Hematopoietic multipotent progenitor cell (in vitro differentiated cells): ENCODE data around the gene SGPL1. TPM values are rescaled to one million over a fixed set of nuclear protein-coding genes. Genes with fewer than 3 reads are reported as not detected.

Experiments
- DNase-seq, 3 donors: peaks; one replicate each; pipeline ENCODE4 v3.0.0-alpha.2; 2011 to 2015; ENCODE audit warnings: low read depth in 2 of 3, low spot score in 2 of 3
- total RNA-seq: library from RNA; depleted of rRNA; stranded (reverse); fragments of >200 nt; gene quantifications from one replicate; pipeline ENCODE4 v1.2.3, GENCODE V29; 2012

SGPL1 gene
- total RNA-seq, 1 donor, result 15.6 TPM

GRCh38 chr10:70903262-70903921 lies 87.6 kb downstream of the SGPL1 start:
- DNase-seq, result peak in 2 of 3 donors; percentile 33 to 50

GRCh38 chr10:70905071-70906021 lies 89.6 kb downstream of the SGPL1 start:
- no peak for DNase-seq

GRCh38 chr10:70906031-70906783 lies 90.5 kb downstream of the SGPL1 start:
- no peak for DNase-seq

- no peak for DNase-seq
Measured at GRCh38 chr10:70906953-70907636, 91.3 kb downstream of the SGPL1 start.

- no peak for DNase-seq
Measured at GRCh38 chr10:70907637-70908405, 92.1 kb downstream of the SGPL1 start.

- no peak for DNase-seq
Measured at GRCh38 chr10:70908406-70909296, 92.9 kb downstream of the SGPL1 start.

GRCh38 chr10:70909326-70909935 lies 93.7 kb downstream of the SGPL1 start:
- no peak for DNase-seq

- no peak for DNase-seq
Measured at GRCh38 chr10:70910486-70911341, 95.0 kb downstream of the SGPL1 start.

GRCh38 chr10:70911386-70911785 lies 95.6 kb downstream of the SGPL1 start:
- DNase-seq, result no peak

- no peak for DNase-seq
Measured at GRCh38 chr10:70912556-70912955, 96.8 kb downstream of the SGPL1 start.

- no peak for DNase-seq
Measured at GRCh38 chr10:70913191-70913892, 97.6 kb downstream of the SGPL1 start.

- no peak for DNase-seq
Measured at GRCh38 chr10:70913893-70914240, 98.1 kb downstream of the SGPL1 start.

GRCh38 chr10:70914316-70914864 lies 98.6 kb downstream of the SGPL1 start:
- no peak for DNase-seq

- no peak for DNase-seq
Measured at GRCh38 chr10:70915206-70915605, 99.5 kb downstream of the SGPL1 start.

- DNase-seq, result no peak
Measured at GRCh38 chr10:70915806-70916205, 100.1 kb downstream of the SGPL1 start.

- DNase-seq, result no peak
Measured at GRCh38 chr10:70916241-70916640, 100.5 kb downstream of the SGPL1 start.

GRCh38 chr10:70917226-70917625 lies 101.5 kb downstream of the SGPL1 start:
- DNase-seq, result no peak
